Mononuclear cell (primary cell): ENCODE data around the gene RGS13. TPM values are rescaled to one million over a fixed set of nuclear protein-coding genes. Genes with fewer than 3 reads are reported as not detected.

Experiments used
- total RNA-seq: library from RNA; depleted of rRNA; stranded (reverse); fragments of >200 nt; gene quantifications from one replicate; pipeline ENCODE4 v1.2.3, GENCODE V29; 2012

The RGS13 gene
- total RNA-seq, 1 donor = 0.52 TPM

Other genes with a start within 250 kb of the RGS13 start
- gene RGS1, start 60.4 kb upstream of the RGS13 start, total RNA-seq = 1,368 TPM
- gene RGS2, start 172.9 kb downstream of the RGS13 start, total RNA-seq = 372 TPM